AG10803 (cell line): Measurements from ENCODE around the gene RAB26.

Source experiments
- DNase-seq: peaks from one replicate; pipeline ENCODE4 v3.0.0; 2010; ENCODE audit warnings: low read depth
- H3K4me3 ChIP-seq: 2 replicates; pipeline ENCODE4 v1.5.1; 2011; ENCODE audit warnings: mild to moderate bottlenecking, low read length, control low read depth
- TF ChIP-seq, protein P1 (sequence below): conservative IDR thresholded peaks from 2 replicates; pipeline ENCODE4 v1.5.1; 2011; ENCODE audit warnings: mild to moderate bottlenecking, low read length, control low read depth, inconsistent platforms

The RAB26 gene

DNA sequence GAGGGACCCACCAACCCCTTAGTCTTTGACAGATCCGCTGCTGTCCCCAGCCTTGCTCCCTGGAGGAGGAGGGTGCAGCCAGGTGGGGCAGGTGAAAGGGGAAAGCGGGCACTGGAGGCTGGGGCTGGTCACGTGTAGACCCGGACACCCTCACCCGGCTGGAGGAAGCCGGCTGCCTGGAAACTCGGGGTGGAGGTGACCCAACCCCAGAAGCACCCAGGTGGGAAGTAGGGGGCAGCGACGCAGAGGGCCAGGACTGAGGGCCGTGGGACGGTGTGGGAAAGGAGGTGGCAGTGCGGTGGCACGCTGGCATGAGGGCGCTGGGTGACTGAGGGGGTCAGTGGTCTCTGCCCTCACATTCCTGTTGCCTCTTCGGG lies 9.8 kb downstream of the RAB26 start:
- no peak overlapping the region for H3K4me3 ChIP-seq
- DNase-seq, result no peak
- TF ChIP-seq, protein P1, sequence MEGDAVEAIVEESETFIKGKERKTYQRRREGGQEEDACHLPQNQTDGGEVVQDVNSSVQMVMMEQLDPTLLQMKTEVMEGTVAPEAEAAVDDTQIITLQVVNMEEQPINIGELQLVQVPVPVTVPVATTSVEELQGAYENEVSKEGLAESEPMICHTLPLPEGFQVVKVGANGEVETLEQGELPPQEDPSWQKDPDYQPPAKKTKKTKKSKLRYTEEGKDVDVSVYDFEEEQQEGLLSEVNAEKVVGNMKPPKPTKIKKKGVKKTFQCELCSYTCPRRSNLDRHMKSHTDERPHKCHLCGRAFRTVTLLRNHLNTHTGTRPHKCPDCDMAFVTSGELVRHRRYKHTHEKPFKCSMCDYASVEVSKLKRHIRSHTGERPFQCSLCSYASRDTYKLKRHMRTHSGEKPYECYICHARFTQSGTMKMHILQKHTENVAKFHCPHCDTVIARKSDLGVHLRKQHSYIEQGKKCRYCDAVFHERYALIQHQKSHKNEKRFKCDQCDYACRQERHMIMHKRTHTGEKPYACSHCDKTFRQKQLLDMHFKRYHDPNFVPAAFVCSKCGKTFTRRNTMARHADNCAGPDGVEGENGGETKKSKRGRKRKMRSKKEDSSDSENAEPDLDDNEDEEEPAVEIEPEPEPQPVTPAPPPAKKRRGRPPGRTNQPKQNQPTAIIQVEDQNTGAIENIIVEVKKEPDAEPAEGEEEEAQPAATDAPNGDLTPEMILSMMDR, result no peak

DNA sequence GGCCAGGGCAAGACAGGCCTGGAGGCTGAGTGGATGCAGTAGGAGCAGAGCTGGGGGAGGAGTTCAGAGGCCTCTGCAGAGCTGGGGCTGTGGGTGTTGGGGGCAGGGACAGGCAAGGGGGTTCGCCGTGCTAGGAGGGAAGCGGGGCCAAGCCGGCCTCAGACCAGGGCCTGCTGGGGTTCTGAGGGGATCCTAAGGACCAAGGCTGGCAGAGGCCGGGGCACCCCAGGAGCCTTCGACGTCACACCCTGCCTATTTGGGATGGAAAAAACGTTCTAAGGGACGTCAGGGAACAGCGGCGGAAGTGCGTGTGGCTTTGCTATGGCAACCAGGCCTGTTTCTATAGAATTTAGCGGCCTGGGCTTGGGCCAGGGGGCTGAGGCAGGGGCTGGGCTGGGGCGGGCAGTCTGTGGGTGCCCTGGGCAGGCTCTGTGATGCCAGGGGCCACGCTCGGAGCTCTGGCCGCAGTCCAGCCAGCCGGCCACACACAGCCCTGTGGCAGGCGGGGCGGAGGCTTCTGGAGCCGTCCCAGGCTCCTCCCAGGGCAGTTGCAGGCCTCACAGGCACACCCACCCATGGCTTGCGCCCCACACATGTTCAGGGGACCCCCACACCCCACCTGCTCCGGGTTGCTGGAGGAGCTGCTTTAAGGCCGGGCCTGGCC lies 10.9 kb downstream of the RAB26 start:
- TF ChIP-seq, protein P1, result no peak
- DNase-seq, result peak; percentile 65
- peak overlapping the region; percentile 34 for H3K4me3 ChIP-seq

DNA sequence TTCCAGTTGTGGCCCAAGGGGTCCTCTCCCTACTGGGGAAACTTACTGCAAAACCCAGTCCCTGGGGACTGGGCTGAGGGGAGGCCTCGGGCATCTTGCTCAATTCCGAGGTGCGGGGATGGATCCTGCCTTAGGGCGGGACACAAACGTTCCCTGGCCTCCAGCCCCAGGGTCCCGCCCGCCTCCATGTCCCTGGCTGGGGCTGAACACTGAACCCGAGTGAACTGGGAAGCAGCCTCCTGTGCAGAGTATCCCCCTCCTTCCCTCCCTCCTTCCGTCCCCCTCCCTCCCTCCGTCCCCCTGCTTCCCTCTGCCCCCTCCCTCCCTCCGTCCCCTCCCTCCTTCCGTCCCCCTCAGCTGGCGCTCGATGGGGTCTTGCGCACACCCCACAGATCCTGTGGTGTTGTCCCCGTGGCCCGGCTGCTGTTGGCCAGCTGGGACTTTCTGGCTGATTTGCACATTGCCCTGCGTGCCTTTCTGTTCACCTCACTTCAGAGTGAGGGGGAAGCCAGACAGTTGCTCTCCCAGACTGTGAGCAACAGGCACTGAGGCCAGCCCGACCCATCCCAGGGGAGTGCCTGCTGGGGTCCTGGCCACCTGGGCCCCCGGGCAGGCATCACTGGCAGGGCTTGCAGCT lies 12.6 kb downstream of the RAB26 start:
- TF ChIP-seq, protein P1, result no peak
- H3K4me3 ChIP-seq, result peak overlapping the region; percentile 29
- peak; percentile 87 for DNase-seq

DNA sequence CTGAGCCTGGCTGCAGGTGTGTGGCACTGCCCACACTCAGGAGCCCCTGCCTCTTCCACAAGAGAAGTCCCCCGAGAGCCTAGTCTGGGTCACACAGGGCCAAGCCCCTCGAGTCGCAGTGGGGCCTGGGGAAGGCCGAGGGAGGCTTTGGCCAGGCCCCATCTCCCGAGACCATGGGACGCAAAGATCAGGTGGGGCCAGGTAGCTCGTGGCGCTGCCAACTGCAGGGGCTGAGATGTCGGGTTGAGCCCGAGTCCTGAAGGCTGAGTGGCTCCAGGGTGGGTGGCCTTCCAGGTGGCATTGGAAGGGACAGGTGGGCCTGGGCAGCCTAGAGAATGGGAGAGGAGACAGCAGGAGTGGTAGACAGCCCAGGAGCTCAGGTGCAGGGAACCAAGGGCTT lies 13.5 kb downstream of the RAB26 start:
- TF ChIP-seq, protein P1, result no peak
- no peak overlapping the region; the same call in 1 of the 2 replicates for H3K4me3 ChIP-seq
- DNase-seq, result no peak

DNA sequence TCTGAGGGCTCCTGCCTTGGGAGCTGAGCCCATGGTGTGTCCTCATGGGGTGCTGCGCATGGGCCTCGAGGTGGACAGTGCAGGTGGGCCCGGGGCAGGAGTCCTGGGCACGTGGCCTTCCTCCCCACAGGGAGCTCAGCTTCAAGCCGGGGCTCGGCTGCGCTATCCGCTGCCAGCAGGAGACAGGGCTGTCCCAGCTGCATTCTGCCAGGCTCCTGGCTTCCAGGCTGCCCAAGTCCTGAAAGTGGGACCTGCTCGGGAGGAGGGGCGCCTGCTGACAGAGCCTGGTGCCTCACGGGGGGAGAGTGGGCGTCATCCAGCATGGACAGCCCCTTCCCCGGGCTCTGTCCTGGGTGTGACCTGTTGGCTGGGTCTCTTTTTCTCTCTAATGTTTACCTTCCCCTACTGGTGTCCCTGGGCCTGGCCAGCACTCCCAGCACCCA lies 14.3 kb downstream of the RAB26 start:
- TF ChIP-seq, protein P1, result no peak
- H3K4me3 ChIP-seq, result no peak overlapping the region
- DNase-seq, result no peak

DNA sequence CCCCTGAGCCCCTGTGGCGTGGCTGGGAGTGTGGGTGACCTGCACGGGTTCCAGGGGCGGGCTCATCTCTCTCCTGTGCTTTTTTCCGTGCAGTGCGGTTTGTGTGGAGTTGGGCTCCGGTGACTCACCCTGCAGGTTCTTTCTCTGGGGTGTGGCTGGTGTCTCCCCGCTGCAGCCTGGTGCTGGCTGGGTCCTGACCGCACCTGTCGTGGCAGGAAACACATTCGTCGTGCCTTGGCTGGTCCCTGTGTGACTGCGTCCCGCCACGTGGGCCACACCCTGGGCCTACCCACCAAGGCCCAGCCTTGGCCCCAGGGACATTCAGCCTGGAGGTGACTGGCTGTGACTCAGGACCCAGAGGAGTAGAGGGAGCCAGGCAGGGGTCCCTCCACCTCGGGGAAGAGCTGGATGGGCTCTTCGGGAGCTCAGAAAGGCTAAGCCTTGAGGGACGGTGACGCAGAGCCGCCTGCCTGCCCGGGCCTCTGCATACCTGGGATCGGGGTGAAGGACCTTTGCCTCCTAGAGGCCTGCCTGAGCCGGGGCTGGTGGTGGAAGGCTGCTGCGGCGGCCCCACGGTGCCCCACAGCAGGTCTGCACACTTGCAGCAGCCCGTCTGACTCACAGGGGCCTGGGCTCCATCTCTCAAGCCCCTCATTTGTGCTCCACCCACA lies 14.9 kb downstream of the RAB26 start:
- TF ChIP-seq, protein P1, result no peak
- H3K4me3 ChIP-seq, result no peak overlapping the region
- no peak for DNase-seq
